Activated CD8-positive, alpha-beta T cell treated with anti-CD3 and anti-CD28 coated beads for 36 hours (primary cell): Measurements from ENCODE around the gene QSOX1. TPM values are rescaled to one million over a fixed set of nuclear protein-coding genes. Genes with fewer than 3 reads are reported as not detected.

Experiments used
- ATAC-seq: fragments of 200-7000 bp; cut with Tn5 transposase; one replicate; pipeline ENCODE4 v1.10.0; 2021; ENCODE audit warnings: mild to moderate bottlenecking, moderate library complexity
- CTCF ChIA-PET: fragments of 350-600 bp; sonication (Branson Sonifier 250); formaldehyde crosslinking; loops from one replicate; lab custom pipeline; 2021; ENCODE audit warnings: antibody characterized with exemption; lab: Charles Lee
- POLR2A ChIA-PET: fragments of 350-600 bp; sonication (Branson Sonifier 250); formaldehyde crosslinking; loops from one replicate; lab custom pipeline; 2021; ENCODE audit warnings: antibody characterized with exemption; lab: Charles Lee
- DNase-seq: peaks from one replicate; pipeline ENCODE4 v3.0.0-alpha.2; 2020
- H3K27ac Mint-ChIP-seq: one replicate; pipeline ENCODE4 v1.8.0; 2021; ENCODE audit warnings: mild to moderate bottlenecking, mixed read lengths
- H3K27me3 Mint-ChIP-seq: one replicate; pipeline ENCODE4 v1.8.0; 2021; ENCODE audit warnings: mixed read lengths
- H3K36me3 Mint-ChIP-seq: one replicate; pipeline ENCODE4 v1.8.0; 2021; ENCODE audit warnings: low read depth, mixed read lengths
- H3K4me1 Mint-ChIP-seq: one replicate; pipeline ENCODE4 v1.8.0; 2021; ENCODE audit warnings: low read depth, mixed read lengths
- H3K4me3 Mint-ChIP-seq: one replicate; pipeline ENCODE4 v1.8.0; 2021; ENCODE audit warnings: mild to moderate bottlenecking, moderate library complexity, mixed read lengths
- H3K9me3 Mint-ChIP-seq: one replicate; pipeline ENCODE4 v1.8.0; 2021; ENCODE audit warnings: mixed read lengths
- intact Hi-C: fragments of 100-400 bp; cut with micrococcal nuclease; formaldehyde crosslinking; loops from one replicate; pipeline ENCODE4 v1.10.0; 2022
- total RNA-seq, 2 experiments: library from RNA; stranded (reverse); gene quantifications; one replicate each; pipeline ENCODE4 v1.2.3, GENCODE V29; 2021
- TF ChIP-seq, protein P1 (sequence below): fragments of 200-600 bp; IDR thresholded peaks from one replicate; pipeline ENCODE4 v1.8.0; 2022; ENCODE audit warnings: antibody characterized with exemption, mild to moderate bottlenecking

QSOX1 gene, protein sequence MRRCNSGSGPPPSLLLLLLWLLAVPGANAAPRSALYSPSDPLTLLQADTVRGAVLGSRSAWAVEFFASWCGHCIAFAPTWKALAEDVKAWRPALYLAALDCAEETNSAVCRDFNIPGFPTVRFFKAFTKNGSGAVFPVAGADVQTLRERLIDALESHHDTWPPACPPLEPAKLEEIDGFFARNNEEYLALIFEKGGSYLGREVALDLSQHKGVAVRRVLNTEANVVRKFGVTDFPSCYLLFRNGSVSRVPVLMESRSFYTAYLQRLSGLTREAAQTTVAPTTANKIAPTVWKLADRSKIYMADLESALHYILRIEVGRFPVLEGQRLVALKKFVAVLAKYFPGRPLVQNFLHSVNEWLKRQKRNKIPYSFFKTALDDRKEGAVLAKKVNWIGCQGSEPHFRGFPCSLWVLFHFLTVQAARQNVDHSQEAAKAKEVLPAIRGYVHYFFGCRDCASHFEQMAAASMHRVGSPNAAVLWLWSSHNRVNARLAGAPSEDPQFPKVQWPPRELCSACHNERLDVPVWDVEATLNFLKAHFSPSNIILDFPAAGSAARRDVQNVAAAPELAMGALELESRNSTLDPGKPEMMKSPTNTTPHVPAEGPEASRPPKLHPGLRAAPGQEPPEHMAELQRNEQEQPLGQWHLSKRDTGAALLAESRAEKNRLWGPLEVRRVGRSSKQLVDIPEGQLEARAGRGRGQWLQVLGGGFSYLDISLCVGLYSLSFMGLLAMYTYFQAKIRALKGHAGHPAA
- 10 to 100 TPM; 32.2 to 33.9 TPM for total RNA-seq

DNA sequence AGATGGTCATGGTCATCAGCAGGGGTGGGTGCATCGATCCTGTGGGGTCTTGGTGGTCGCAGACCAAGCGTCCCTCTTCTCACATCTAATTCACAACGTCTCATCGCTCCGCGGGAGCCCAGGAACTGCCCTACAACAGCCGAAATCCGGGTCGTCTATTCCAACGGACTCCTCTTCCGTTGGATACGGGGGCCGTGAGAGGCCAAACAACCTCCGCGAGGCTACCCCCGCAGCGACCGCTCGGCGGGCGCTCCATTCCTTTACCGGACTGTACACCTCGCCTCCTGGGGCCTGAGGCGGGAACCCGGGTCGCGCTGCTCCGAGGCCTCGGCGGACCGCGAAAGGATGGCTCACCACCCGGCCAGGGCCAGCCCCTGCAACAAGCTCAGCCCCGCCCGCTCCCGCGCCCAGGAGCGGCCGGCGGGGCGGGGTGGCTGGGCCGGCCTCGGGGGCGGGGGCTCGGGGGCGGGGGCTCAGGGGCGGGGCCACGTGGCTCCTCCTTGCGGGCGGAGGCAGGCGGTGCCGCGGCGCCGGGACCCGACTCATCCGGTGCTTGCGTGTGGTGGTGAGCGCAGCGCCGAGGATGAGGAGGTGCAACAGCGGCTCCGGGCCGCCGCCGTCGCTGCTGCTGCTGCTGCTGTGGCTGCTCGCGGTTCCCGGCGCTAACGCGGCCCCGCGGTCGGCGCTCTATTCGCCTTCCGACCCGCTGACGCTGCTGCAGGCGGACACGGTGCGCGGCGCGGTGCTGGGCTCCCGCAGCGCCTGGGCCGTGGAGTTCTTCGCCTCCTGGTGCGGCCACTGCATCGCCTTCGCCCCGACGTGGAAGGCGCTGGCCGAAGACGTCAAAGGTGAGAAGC lies at the start of gene QSOX1:
Gene QSOX1 (plus strand): TSS at position 545 of the 857 bp plus-strand sequence. CDS start 39 bp downstream, at position 584.
- peak within 1 kb of the TSS; percentile 85 for H3K27ac Mint-ChIP-seq
- CTCF ChIA-PET: interaction anchor here (1.6 to 2.2 kb wide), 2 partner anchors 14 to 25 kb away, joined by 6 to 9 read pairs; no protein-coding TSS in a partner anchor
- peak within 1 kb of the TSS; percentile 90 for H3K4me3 Mint-ChIP-seq
- no peaks in the 10 kb centered on the region for H3K9me3 Mint-ChIP-seq
- H3K36me3 Mint-ChIP-seq: peaks cover 3% of the 10 kb centered on the region
- DNase-seq (peak; percentile 90), ATAC-seq (peak; percentile 97)
- H3K4me1 Mint-ChIP-seq: peaks cover 29% of the 10 kb centered on the region
- intact Hi-C loops: no loop called here
- POLR2A ChIA-PET: interaction anchor here (0.7 to 5.8 kb wide), 6 partner anchors 13 to 340 kb away, joined by 3 to 28 read pairs (median 4); partner anchors contain the start of genes CEP350 and TOR1AIP1
- TF ChIP-seq, protein P1, sequence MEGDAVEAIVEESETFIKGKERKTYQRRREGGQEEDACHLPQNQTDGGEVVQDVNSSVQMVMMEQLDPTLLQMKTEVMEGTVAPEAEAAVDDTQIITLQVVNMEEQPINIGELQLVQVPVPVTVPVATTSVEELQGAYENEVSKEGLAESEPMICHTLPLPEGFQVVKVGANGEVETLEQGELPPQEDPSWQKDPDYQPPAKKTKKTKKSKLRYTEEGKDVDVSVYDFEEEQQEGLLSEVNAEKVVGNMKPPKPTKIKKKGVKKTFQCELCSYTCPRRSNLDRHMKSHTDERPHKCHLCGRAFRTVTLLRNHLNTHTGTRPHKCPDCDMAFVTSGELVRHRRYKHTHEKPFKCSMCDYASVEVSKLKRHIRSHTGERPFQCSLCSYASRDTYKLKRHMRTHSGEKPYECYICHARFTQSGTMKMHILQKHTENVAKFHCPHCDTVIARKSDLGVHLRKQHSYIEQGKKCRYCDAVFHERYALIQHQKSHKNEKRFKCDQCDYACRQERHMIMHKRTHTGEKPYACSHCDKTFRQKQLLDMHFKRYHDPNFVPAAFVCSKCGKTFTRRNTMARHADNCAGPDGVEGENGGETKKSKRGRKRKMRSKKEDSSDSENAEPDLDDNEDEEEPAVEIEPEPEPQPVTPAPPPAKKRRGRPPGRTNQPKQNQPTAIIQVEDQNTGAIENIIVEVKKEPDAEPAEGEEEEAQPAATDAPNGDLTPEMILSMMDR: no peak
- H3K27me3 Mint-ChIP-seq: no peaks in the 10 kb centered on the region

DNA sequence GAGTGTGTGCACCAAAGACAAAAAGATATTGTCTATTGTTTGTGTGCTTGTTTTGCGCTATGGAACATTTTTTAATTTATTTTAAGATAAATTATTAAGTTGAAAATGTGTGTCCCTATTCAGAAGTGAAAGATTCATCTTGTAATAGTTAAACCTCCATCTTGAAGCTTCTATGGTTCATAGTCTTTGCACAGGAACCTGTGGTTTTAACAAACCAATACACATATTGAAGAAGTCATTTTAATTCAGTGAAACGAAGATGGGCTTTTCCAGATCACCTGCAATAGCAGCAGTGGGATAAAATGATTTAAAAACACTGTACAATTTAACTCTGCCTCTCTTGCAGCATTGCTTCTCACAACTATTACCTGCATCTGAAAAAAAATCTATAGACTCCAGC lies 42.6 kb upstream of the QSOX1 start:
- POLR2A ChIA-PET: no interaction called here
- no peak for ATAC-seq
- intact Hi-C loops: no loop called here

DNA sequence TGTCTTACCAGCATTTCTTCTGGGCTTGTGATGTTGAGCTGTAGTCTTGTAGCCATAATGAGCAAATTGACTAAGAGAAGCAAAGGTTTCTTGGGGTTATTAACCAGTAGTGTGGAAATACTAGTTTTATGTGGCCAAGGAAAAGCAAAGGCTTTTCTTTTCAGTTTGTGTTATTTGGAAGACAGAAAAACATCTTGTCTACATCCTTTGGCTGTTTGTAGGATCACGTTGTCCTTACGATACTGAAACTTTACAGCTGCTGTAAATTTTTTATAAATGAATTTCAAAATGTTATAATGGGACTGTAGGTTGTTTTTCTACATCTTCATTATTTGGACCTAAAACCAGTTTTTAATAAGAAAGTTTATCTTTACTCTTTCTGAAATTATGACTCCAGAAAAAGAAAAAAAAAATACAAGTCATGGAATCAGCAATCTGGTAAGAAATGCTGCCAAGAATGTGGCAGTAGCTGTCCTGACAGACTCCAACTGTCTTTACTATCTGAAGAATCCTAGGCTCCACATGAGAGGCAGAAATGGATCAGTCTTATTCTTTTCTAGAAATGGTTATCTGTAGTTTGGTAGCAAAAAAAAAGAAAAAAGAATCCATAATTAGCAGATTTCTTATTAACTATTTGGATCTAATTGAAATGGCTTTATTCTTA lies 41.6 kb upstream of the QSOX1 start:
- no peaks in the 10 kb centered on the region for H3K4me1 Mint-ChIP-seq
- H3K27me3 Mint-ChIP-seq: no peaks in the 10 kb centered on the region
- POLR2A ChIA-PET: no interaction called here
- H3K9me3 Mint-ChIP-seq: no peaks in the 10 kb centered on the region
- H3K4me3 Mint-ChIP-seq: no peak overlapping the region
- DNase-seq (no peak), ATAC-seq (no peak)
- TF ChIP-seq, protein P1: no peak
- H3K36me3 Mint-ChIP-seq: peaks cover 23% of the 10 kb centered on the region
- no peak overlapping the region for H3K27ac Mint-ChIP-seq
- intact Hi-C loops: no loop called here
- CTCF ChIA-PET: interaction anchor here (0.6 to 1.4 kb wide), 6 partner anchors 9 to 850 kb away, joined by 3 to 6 read pairs (median 3); no protein-coding TSS in a partner anchor

More for the DNA sequence above, 42.6 kb upstream of the QSOX1 start:
- no peak overlapping the region for H3K4me3 Mint-ChIP-seq
- H3K27ac Mint-ChIP-seq: no peak overlapping the region
- TF ChIP-seq, protein P1: no peak
- no peak for DNase-seq
- H3K9me3 Mint-ChIP-seq: no peaks in the 10 kb centered on the region
- no peaks in the 10 kb centered on the region for H3K4me1 Mint-ChIP-seq
- H3K36me3 Mint-ChIP-seq: peaks cover 24% of the 10 kb centered on the region
- CTCF ChIA-PET: interaction anchor here (0.9 to 1.4 kb wide), 3 partner anchors 10 to 67 kb away, joined by 3 to 6 read pairs (median 4); no protein-coding TSS in a partner anchor
- no peaks in the 10 kb centered on the region for H3K27me3 Mint-ChIP-seq

DNA sequence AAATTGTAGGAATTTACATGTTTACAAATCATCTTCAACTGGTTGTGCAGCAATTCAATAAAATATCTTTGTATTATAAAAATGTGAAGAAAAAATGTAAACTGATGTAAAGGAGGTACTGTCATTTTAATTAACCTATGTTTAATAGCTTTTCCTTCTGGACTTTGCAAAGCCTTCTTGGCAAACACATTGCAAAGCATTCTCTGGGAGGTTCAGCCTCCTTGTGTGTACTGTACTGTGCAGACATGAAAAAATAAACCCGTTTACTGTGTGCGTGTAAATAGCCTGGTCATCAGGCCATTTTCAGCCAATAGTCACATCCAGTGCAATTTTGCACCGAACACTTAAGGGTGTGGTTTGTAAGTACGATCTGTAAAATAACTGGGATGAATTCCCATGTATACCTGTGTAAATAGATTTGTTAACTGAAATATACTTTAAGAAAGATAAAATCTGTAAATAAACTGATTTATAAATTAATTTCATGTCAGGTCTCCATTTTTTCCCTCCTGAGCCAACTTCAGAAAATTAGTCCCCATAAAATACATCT lies 40.2 kb upstream of the QSOX1 start:
- ATAC-seq: no peak
- ChIA-PET CTCF (interaction anchor here (1.2 kb wide), 1 partner anchor 9 kb away, joined by 3 read pairs; no protein-coding TSS in a partner anchor), POLR2A (interaction anchor here (1.1 kb wide), 1 partner anchor 12 kb away, joined by 3 read pairs; no protein-coding TSS in a partner anchor)
- intact Hi-C loops: no loop called here
- H3K27ac Mint-ChIP-seq: no peak overlapping the region
- no peaks in the 10 kb centered on the region for H3K4me1 Mint-ChIP-seq
- H3K36me3 Mint-ChIP-seq: peaks cover 23% of the 10 kb centered on the region
- H3K27me3 Mint-ChIP-seq: no peaks in the 10 kb centered on the region
- H3K9me3 Mint-ChIP-seq: no peaks in the 10 kb centered on the region
- TF ChIP-seq, protein P1: no peak
- DNase-seq: no peak
- no peak overlapping the region for H3K4me3 Mint-ChIP-seq
